HCT116 (cell line): ENCODE results near the gene TENM3. TPM values are rescaled to one million over a fixed set of nuclear protein-coding genes. Genes with fewer than 3 reads are reported as not detected.

ENCODE experiments used
- ATAC-seq: fragments of 200-7000 bp; cut with Tn5 transposase; 2 replicates; pipeline ENCODE4 v1.9.1; 2020; ENCODE audit warnings: mild to moderate bottlenecking, moderate library complexity
- BruUV-seq: library from RNA; stranded (reverse); fragments of 400-500 nt; replicated peaks from 2 replicates; lab custom pipeline; 2021; lab: Mats Ljungman, UMichigan
- CTCF ChIA-PET: fragments of 300-600 bp; sonication (Branson Sonifier 250); formaldehyde crosslinking; loops from one replicate; lab custom pipeline; 2021; ENCODE audit warnings: antibody characterized with exemption; lab: Charles Lee
- POLR2A ChIA-PET: fragments of 300-600, 350-600 bp; sonication (Branson Sonifier 250); formaldehyde crosslinking; loops from one replicate; lab custom pipeline; 2021; ENCODE audit warnings: antibody characterized with exemption; lab: Charles Lee
- RAD21 ChIA-PET, 2 experiments: fragments of 300-600 bp; sonication (Branson Sonifier 250); formaldehyde crosslinking; loops; one replicate each; lab custom pipeline; 2023; ENCODE audit warnings: low total read pairs in 2 of 2; ENCODE audit not compliant: uncharacterized antibody in 2 of 2, unreplicated experiment in 2 of 2, low non-redundant PET in 1 of 2; lab: Charles Lee
- DNase-seq: peaks from one replicate; pipeline ENCODE4 v3.0.0-alpha.2; 2010; ENCODE audit warnings: low read depth, low spot score
- H2AFZ ChIP-seq: fragments of 200-600 bp; shearing (Covaris generic), sonication (generic); 2 replicates; pipeline ENCODE4 v1.6.1; 2017; ENCODE audit warnings: low read depth, mixed run types, mixed read lengths, antibody characterized with exemption, low read length; ENCODE audit not compliant: poor library complexity, severe bottlenecking
- H3K27ac ChIP-seq: 2 replicates; pipeline ENCODE4 v1.5.1; 2012; ENCODE audit warnings: low read depth, low read length
- H3K27me3 ChIP-seq: fragments of 200-600 bp; sonication (generic); 2 replicates; pipeline ENCODE4 v1.6.1; 2016; ENCODE audit warnings: mixed run types, low read length, mixed read lengths; ENCODE audit not compliant: insufficient read depth
- H3K36me3 ChIP-seq, 2 experiments: fragments of 200-500 bp in 1 of 2; fragments of 200-600 bp in 1 of 2; sonication (Bioruptor generic) in 1 of 2; sonication (generic) in 1 of 2; 2 replicates each; pipeline versions ENCODE4 v1.5.1 to v1.6.1; 2014 to 2016; ENCODE audit warnings: low read length in 2 of 2, inconsistent platforms in 1 of 2, mixed read lengths in 1 of 2, mixed run types in 1 of 2; ENCODE audit not compliant: insufficient read depth in 2 of 2, control insufficient read depth in 1 of 2
- H3K4me1 ChIP-seq, 2 experiments: fragments of 200-600 bp in 1 of 2; sonication (generic) in 1 of 2; 2 replicates each; pipeline versions ENCODE4 v1.5.1 to v1.6.1; 2012 to 2017; ENCODE audit warnings: low read length in 2 of 2, inconsistent platforms in 1 of 2, mild to moderate bottlenecking in 1 of 2, mixed read lengths in 1 of 2, mixed run types in 1 of 2, moderate library complexity in 1 of 2; ENCODE audit not compliant: insufficient read depth in 2 of 2, control insufficient read depth in 1 of 2
- H3K4me2 ChIP-seq: fragments of 200-600 bp; sonication (generic); 2 replicates; pipeline ENCODE4 v1.6.1; 2017; ENCODE audit warnings: mixed run types, low read length, mixed read lengths
- H3K4me3 ChIP-seq, 2 experiments: fragments of 200-600 bp in 1 of 2; sonication (generic) in 1 of 2; replicated peaks in 1 of 2; 2 replicates each; pipeline ENCODE4 v1.5.1; 2011 to 2016; ENCODE audit warnings: low read length in 2 of 2, control low read depth in 1 of 2, low read depth in 1 of 2, mild to moderate bottlenecking in 1 of 2, mixed read lengths in 1 of 2, mixed run types in 1 of 2
- H3K79me2 ChIP-seq: fragments of 200-600 bp; sonication (generic); 2 replicates; pipeline ENCODE4 v1.6.1; 2017; ENCODE audit warnings: mild to moderate bottlenecking, mixed run types, low read length, moderate library complexity, mixed read lengths; ENCODE audit not compliant: insufficient read depth
- H3K9ac ChIP-seq: fragments of 200-600 bp; sonication (generic); 2 replicates; pipeline ENCODE4 v1.6.1; 2016; ENCODE audit warnings: low read length, mixed read lengths
- H3K9me2 ChIP-seq: fragments of 200-600 bp; sonication (generic), shearing (Covaris generic); 2 replicates; pipeline ENCODE4 v1.6.1; 2017; ENCODE audit warnings: mixed run types, mild to moderate bottlenecking, moderate library complexity; ENCODE audit not compliant: insufficient read depth
- H3K9me3 ChIP-seq, 2 experiments: fragments of 200-500 bp in 1 of 2; fragments of 200-600 bp in 1 of 2; sonication (Bioruptor generic) in 1 of 2; sonication (generic) in 1 of 2; 2 replicates each; pipeline ENCODE4 v1.6.1; 2014 to 2017; ENCODE audit warnings: low read length in 2 of 2, mixed read lengths in 2 of 2, inconsistent platforms in 1 of 2, low read depth in 1 of 2, mild to moderate bottlenecking in 1 of 2, mixed run types in 1 of 2, moderate library complexity in 1 of 2; ENCODE audit not compliant: control insufficient read depth in 1 of 2, insufficient read depth in 1 of 2
- H4K20me1 ChIP-seq: fragments of 200-600 bp; sonication (generic), shearing (Covaris generic); 2 replicates; pipeline ENCODE4 v1.6.1; 2017; ENCODE audit warnings: mixed run types, mild to moderate bottlenecking, moderate library complexity; ENCODE audit not compliant: insufficient read depth
- CBX3 ChIP-seq: IDR thresholded peaks from 2 replicates; pipeline ENCODE4 v1.6.1; 2012; ENCODE audit warnings: low read depth
- EGR1 ChIP-seq: IDR thresholded peaks from 2 replicates; pipeline ENCODE4 v1.6.1; 2012; ENCODE audit warnings: low read depth
- ELF1 ChIP-seq: IDR thresholded peaks from 2 replicates; pipeline ENCODE4 v1.6.1; 2012; ENCODE audit warnings: low read depth, borderline replicate concordance
- EZH2 ChIP-seq: fragments of 200-600 bp; sonication (generic); IDR thresholded peaks from 2 replicates; pipeline ENCODE4 v1.6.1; 2017; ENCODE audit warnings: antibody characterized with exemption, mixed run types
- FOSL1 ChIP-seq: IDR thresholded peaks from 2 replicates; pipeline ENCODE4 v1.6.1; 2012; ENCODE audit warnings: low read depth
- POLR2AphosphoS5 ChIP-seq: IDR thresholded peaks from 2 replicates; pipeline ENCODE4 v1.6.1; 2011; ENCODE audit warnings: mild to moderate bottlenecking, low read depth, low read length, moderate library complexity
- RAD21 ChIP-seq: IDR thresholded peaks from 2 replicates; pipeline ENCODE4 v1.6.1; 2012; ENCODE audit warnings: low read depth, mild to moderate bottlenecking
- SP1 ChIP-seq: IDR thresholded peaks from 2 replicates; pipeline ENCODE4 v1.6.1; 2012; ENCODE audit warnings: low read depth
- SRF ChIP-seq: IDR thresholded peaks from 2 replicates; pipeline ENCODE4 v1.6.1; 2012; ENCODE audit warnings: low read depth
- TCF7L2 ChIP-seq: IDR thresholded peaks from 2 replicates; pipeline ENCODE4 v1.7.0; 2011; ENCODE audit warnings: borderline replicate concordance, inconsistent platforms; ENCODE audit not compliant: insufficient read depth, insufficient read length; ENCODE audit errors: extremely low read depth
- intact Hi-C: fragments of 100-400 bp; cut with micrococcal nuclease; formaldehyde crosslinking; loops from 2 replicates; pipeline ENCODE4 v1.10.0; 2022
- total RNA-seq: library from RNA; stranded (reverse); gene quantifications from one replicate; pipeline ENCODE4 v1.2.1, GENCODE V29; 2021; ENCODE audit not compliant: unreplicated experiment
- TF ChIP-seq, protein P1 (sequence below), 3 experiments: fragments of 200-600 bp in 1 of 3; sonication (generic) in 1 of 3; IDR thresholded peaks in 2 of 3; conservative IDR thresholded peaks in 1 of 3; 2 replicates each; pipeline ENCODE4 v1.5.1; 2012 to 2017; ENCODE audit warnings: low read depth in 2 of 3, low read length in 2 of 3, antibody characterized with exemption in 1 of 3, borderline replicate concordance in 1 of 3, control low read depth in 1 of 3, mild to moderate bottlenecking in 1 of 3, mixed read lengths in 1 of 3, mixed run types in 1 of 3, moderate library complexity in 1 of 3; ENCODE audit not compliant: insufficient read depth in 1 of 3
- TF ChIP-seq, protein P2 (sequence below): IDR thresholded peaks from 2 replicates; pipeline ENCODE4 v1.6.1; 2012
- TF ChIP-seq, protein P3 (sequence below): IDR thresholded peaks from 2 replicates; pipeline ENCODE4 v1.6.1; 2012; ENCODE audit warnings: low read depth
- TF ChIP-seq, protein P4 (sequence below): IDR thresholded peaks from 2 replicates; pipeline ENCODE4 v1.6.1; 2011; ENCODE audit warnings: mild to moderate bottlenecking, low read length, moderate library complexity; ENCODE audit not compliant: insufficient replicate concordance; ENCODE audit errors: extremely low read depth

Gene TENM3
- total RNA-seq, 1 experiment from 2014 or later, result 0.54 TPM

DNA sequence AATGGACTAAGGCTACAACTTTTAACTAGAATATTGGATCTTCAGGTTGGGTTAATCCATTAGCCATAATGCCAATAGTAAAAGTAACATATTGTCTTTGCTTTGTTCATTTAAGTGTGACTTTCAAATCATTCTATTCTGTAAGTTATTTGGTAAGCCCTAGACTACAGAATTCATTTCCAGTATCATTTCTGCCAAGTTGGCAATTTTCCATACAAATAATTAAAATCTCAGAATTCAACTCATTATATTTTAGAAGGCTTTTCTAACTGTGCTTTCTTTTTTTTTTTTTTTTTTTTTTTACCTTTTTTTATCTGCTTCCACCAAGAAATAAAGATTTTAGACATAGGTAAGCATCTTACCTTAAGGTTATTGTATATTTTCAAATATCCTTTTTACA, 500.6 kb downstream of the TENM3 start:
- H4K20me1 ChIP-seq, result no peaks in the 10 kb centered on the region
- POLR2A ChIA-PET, result no interaction called here
- H3K9ac ChIP-seq, result no peak overlapping the region
- no peaks in the 10 kb centered on the region for H3K79me2 ChIP-seq
- no peaks in the 10 kb centered on the region for H3K4me1 ChIP-seq
- H2AFZ ChIP-seq, result no peak overlapping the region
- RAD21 ChIA-PET, result no interaction called here
- ATAC-seq, result no peak
- H3K27me3 ChIP-seq, result peaks cover 21% of the 10 kb centered on the region
- H3K27ac ChIP-seq, result no peak overlapping the region
- H3K4me3 ChIP-seq, result no peak overlapping the region
- BruUV-seq, result no TSS peak
- TF ChIP-seq SRF (no peak), RAD21 (no peak), EZH2 (no peak), ELF1 (no peak), CBX3 (no peak)
- TF ChIP-seq, protein P1, sequence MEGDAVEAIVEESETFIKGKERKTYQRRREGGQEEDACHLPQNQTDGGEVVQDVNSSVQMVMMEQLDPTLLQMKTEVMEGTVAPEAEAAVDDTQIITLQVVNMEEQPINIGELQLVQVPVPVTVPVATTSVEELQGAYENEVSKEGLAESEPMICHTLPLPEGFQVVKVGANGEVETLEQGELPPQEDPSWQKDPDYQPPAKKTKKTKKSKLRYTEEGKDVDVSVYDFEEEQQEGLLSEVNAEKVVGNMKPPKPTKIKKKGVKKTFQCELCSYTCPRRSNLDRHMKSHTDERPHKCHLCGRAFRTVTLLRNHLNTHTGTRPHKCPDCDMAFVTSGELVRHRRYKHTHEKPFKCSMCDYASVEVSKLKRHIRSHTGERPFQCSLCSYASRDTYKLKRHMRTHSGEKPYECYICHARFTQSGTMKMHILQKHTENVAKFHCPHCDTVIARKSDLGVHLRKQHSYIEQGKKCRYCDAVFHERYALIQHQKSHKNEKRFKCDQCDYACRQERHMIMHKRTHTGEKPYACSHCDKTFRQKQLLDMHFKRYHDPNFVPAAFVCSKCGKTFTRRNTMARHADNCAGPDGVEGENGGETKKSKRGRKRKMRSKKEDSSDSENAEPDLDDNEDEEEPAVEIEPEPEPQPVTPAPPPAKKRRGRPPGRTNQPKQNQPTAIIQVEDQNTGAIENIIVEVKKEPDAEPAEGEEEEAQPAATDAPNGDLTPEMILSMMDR (IDR thresholded peaks at IDR 0.05 in 2 of 3, conservative IDR thresholded peaks at IDR 0.05 in 1 of 3; ENCODE audit: borderline replicate concordance in 1 of 3, insufficient read depth in 1 of 3, low read depth in 2 of 3, low read length in 2 of 3), result no peak
- DNase-seq, result no peak
- intact Hi-C loops, result no loop called here
- H3K4me2 ChIP-seq, result no peak overlapping the region
- CTCF ChIA-PET, result no interaction called here
- no peaks in the 10 kb centered on the region for H3K36me3 ChIP-seq
- no peaks in the 10 kb centered on the region for H3K9me2 ChIP-seq
- no peaks in the 10 kb centered on the region for H3K9me3 ChIP-seq

DNA sequence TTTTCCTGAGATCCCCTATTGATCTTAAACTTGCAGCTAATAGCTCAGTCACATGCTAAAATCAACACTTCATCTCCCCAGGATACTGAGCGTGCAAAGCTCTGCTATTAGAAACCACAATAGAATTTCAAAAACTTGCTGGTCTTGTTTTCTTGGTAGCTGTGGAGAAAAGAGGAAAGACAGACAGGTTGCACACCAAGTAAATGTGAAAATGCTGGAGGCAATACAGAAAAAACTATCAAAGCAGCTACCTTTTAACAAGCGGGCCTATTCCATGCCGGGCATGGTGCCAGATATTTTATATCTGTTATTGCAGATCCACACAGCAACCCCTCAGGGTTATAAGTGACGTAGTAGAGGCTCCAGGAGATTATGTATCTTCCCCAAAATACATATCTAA, 502.0 kb downstream of the TENM3 start:
- H3K27ac ChIP-seq, result no peak overlapping the region
- no peaks in the 10 kb centered on the region for H3K4me1 ChIP-seq
- H3K4me3 ChIP-seq, result no peak overlapping the region
- no peak overlapping the region for H3K4me2 ChIP-seq
- BruUV-seq, result no TSS peak
- H3K79me2 ChIP-seq, result no peaks in the 10 kb centered on the region
- ATAC-seq, result no peak
- H3K9me3 ChIP-seq, result no peaks in the 10 kb centered on the region
- RAD21 ChIA-PET, result no interaction called here
- H2AFZ ChIP-seq, result no peak overlapping the region
- no peaks in the 10 kb centered on the region for H3K36me3 ChIP-seq
- peaks cover 17% of the 10 kb centered on the region for H3K27me3 ChIP-seq
- no peak overlapping the region for H3K9ac ChIP-seq
- no peak for DNase-seq
- H3K9me2 ChIP-seq, result no peaks in the 10 kb centered on the region
- intact Hi-C loops, result no loop called here
- no peaks in the 10 kb centered on the region for H4K20me1 ChIP-seq
- CTCF ChIA-PET, result no interaction called here
- POLR2A ChIA-PET, result no interaction called here
- TF ChIP-seq, protein P2, sequence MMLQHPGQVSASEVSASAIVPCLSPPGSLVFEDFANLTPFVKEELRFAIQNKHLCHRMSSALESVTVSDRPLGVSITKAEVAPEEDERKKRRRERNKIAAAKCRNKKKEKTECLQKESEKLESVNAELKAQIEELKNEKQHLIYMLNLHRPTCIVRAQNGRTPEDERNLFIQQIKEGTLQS, result no peak
- TF ChIP-seq, protein P3, sequence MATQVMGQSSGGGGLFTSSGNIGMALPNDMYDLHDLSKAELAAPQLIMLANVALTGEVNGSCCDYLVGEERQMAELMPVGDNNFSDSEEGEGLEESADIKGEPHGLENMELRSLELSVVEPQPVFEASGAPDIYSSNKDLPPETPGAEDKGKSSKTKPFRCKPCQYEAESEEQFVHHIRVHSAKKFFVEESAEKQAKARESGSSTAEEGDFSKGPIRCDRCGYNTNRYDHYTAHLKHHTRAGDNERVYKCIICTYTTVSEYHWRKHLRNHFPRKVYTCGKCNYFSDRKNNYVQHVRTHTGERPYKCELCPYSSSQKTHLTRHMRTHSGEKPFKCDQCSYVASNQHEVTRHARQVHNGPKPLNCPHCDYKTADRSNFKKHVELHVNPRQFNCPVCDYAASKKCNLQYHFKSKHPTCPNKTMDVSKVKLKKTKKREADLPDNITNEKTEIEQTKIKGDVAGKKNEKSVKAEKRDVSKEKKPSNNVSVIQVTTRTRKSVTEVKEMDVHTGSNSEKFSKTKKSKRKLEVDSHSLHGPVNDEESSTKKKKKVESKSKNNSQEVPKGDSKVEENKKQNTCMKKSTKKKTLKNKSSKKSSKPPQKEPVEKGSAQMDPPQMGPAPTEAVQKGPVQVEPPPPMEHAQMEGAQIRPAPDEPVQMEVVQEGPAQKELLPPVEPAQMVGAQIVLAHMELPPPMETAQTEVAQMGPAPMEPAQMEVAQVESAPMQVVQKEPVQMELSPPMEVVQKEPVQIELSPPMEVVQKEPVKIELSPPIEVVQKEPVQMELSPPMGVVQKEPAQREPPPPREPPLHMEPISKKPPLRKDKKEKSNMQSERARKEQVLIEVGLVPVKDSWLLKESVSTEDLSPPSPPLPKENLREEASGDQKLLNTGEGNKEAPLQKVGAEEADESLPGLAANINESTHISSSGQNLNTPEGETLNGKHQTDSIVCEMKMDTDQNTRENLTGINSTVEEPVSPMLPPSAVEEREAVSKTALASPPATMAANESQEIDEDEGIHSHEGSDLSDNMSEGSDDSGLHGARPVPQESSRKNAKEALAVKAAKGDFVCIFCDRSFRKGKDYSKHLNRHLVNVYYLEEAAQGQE, result no peak
- TF ChIP-seq FOSL1 (no peak), POLR2AphosphoS5 (no peak), SP1 (no peak), TCF7L2 (no peak), EGR1 (no peak)
- TF ChIP-seq, protein P4, sequence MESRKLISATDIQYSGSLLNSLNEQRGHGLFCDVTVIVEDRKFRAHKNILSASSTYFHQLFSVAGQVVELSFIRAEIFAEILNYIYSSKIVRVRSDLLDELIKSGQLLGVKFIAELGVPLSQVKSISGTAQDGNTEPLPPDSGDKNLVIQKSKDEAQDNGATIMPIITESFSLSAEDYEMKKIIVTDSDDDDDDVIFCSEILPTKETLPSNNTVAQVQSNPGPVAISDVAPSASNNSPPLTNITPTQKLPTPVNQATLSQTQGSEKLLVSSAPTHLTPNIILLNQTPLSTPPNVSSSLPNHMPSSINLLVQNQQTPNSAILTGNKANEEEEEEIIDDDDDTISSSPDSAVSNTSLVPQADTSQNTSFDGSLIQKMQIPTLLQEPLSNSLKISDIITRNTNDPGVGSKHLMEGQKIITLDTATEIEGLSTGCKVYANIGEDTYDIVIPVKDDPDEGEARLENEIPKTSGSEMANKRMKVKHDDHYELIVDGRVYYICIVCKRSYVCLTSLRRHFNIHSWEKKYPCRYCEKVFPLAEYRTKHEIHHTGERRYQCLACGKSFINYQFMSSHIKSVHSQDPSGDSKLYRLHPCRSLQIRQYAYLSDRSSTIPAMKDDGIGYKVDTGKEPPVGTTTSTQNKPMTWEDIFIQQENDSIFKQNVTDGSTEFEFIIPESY, result no peak
